GM20000 (cell line): Measurements from ENCODE around the gene ITPR2.

ENCODE experiments used
- DNase-seq: peaks from one replicate; pipeline ENCODE4 v3.0.0; 2012; ENCODE audit warnings: low spot score
- TF ChIP-seq, protein P1 (sequence below): IDR thresholded peaks from 2 replicates; pipeline ENCODE4 v1.5.1; 2012; ENCODE audit warnings: mild to moderate bottlenecking, control low read depth; ENCODE audit errors: extremely low read depth, missing control alignments

ITPR2 gene

DNA sequence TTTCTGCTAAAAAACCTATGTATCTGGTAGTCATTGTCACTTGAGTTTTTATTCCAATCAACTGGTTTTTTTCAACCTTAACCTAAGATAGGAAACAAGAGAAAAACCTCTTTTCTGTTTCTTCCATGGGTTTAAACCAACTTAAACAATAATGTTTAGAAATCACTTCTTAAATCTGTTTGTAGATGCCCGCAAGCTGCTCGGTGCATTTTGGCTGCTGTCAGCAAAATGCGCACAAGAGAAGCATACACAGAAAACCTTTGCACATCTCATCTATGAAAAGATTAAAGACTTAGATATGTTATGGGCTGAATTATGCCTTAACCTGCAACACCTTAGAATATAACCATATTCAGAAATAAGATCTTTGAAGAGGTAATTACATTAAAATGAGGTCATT, 299.8 kb downstream of the ITPR2 start:
- no peak for DNase-seq
- TF ChIP-seq, protein P1, sequence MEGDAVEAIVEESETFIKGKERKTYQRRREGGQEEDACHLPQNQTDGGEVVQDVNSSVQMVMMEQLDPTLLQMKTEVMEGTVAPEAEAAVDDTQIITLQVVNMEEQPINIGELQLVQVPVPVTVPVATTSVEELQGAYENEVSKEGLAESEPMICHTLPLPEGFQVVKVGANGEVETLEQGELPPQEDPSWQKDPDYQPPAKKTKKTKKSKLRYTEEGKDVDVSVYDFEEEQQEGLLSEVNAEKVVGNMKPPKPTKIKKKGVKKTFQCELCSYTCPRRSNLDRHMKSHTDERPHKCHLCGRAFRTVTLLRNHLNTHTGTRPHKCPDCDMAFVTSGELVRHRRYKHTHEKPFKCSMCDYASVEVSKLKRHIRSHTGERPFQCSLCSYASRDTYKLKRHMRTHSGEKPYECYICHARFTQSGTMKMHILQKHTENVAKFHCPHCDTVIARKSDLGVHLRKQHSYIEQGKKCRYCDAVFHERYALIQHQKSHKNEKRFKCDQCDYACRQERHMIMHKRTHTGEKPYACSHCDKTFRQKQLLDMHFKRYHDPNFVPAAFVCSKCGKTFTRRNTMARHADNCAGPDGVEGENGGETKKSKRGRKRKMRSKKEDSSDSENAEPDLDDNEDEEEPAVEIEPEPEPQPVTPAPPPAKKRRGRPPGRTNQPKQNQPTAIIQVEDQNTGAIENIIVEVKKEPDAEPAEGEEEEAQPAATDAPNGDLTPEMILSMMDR, result no peak

DNA sequence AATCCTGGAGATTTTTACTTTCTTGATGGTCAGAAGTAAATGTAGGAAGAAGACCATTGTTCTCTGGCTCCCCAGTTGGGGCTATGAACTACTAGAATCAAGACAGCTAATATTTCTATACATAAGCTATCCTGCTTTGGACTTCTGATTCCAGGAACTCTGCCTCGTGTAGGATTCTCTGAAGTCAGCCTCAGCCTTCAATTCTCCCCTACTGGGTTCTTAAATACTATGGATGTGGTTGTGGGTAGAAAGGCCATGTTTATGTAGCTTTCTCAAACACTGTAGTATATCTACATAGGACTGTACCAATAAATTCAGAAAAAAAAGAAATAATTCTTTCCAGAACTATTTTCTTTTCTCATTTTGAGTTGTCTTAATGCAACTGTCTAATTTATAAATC, 302.5 kb downstream of the ITPR2 start:
- TF ChIP-seq, protein P1, result no peak
- DNase-seq, result no peak

DNA sequence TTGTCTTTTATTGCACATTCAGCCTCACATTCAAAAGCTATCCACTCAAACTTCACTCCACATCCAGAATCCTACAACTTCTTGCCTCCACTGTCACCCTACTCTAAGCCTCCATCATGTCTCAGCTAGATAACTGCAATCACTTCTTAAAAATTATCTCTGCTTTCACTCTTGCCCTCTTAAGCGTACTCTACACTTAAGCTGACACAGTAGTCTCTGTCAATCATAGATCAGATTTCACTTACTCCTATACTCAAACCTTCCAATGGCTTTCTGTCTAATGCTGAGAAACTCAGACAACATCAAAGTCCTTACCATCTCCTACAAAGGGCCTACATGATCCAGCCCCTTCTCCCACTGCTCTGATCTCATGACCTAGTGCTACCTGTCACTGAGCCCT, 304.1 kb downstream of the ITPR2 start:
- no peak for DNase-seq
- TF ChIP-seq, protein P1, result no peak

DNA sequence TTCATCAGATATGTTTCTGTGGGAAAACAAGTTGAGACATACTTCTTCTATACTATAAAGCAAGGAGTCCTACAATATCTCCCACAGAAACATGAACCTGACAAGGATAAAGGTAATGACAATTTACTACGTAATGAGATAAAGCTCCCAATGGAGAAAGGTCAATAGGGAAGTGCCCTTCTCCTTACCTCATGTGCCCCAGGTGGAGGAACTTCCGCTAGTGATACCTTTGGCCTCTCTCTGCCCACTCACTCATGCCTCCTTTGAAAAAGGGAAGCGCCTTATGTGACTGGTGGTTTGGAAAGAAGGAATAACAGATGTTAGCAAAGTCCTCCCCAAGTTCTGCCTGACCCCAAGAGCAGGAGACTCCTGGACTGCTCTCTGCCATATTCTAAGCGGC, 305.3 kb downstream of the ITPR2 start:
- no peak for DNase-seq
- TF ChIP-seq, protein P1, result no peak

DNA sequence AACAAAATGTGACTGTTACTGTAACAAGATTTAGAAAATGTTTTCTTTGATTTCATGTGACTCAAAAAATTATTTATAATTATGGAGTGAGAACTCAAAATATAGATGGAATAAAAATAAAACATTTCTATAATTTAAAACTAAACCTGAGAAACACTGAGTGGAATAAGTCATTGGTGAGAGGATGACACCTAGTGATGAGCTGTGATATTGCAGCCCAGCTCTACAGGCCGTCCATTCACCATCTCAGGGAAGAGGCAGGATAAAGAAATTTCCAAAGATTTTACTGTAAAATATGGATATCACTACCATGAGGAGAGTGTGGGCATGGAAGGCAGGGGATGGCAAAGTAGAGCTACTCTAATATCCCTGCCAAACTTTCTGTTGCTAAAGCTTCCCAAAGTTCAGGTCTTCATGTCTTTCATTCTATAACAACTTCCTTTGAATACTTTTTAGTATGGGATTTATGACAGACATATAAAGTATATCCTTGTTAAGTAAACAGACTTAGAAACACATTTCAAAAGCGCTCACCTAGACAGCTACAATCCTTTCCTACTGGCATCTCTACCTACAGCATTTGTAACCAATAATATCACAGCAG, 308.0 kb downstream of the ITPR2 start:
- TF ChIP-seq, protein P1, result peak; percentile 59
- DNase-seq, result no peak

DNA sequence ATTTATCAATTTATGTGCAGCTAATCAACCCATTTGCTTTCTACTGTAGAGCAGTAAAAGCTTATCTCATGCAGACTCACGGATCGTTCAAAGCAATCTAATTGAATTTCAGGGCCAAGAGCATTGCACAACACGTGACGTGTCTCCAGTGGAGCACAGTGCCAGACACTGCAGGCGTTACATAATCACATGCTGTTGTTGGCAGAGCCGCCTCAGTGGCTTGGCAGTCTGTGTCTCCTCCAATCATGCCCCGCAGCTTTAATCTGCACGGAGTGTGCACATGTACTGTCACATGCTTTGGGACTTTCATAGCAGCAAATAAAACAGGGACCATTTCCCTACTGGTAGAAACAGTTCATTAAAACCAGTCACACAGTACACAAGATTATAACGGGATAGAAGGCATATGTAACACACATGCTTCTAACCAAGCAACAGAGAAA, 309.3 kb downstream of the ITPR2 start:
- DNase-seq, result no peak
- TF ChIP-seq, protein P1, result no peak

DNA sequence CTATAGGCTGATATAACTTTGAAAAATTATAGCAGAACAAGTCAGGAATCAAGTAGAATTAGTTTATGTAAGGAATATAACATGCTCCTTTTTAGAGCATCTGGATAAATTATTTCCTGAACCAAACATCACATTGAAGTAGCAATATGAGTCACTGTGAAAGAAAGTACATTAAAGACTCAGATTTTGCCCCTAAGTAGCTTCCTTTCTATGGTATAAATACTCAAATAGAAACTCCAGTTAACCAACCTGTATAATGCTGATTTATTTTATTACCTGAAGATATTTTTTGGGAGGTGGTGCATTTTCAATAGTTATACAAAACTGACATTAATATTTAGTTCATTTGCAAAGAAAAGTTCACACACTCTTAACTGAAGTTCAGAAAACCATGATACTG, 312.1 kb downstream of the ITPR2 start:
- TF ChIP-seq, protein P1, result no peak
- DNase-seq, result no peak
